MM.1S (cell line): Measurements from ENCODE around the gene SYNE3.

Experiments
- CTCF ChIP-seq: fragments of 300-600 bp; sonication (generic); IDR thresholded peaks from 2 replicates; pipeline ENCODE4 v1.5.1; 2016; ENCODE audit warnings: antibody characterized with exemption, low read length, mixed read lengths
- EZH2 ChIP-seq: fragments of 300-600 bp; sonication (generic); optimal IDR thresholded peaks from 2 replicates; pipeline ENCODE3; 2017; ENCODE audit warnings: low read depth, mild to moderate bottlenecking, antibody characterized with exemption, low read length, mixed read lengths

- no peak for TF ChIP-seq CTCF
- no peak for TF ChIP-seq EZH2
Observed at GRCh38 chr14:95509495-95509894, 7.0 kb downstream of the SYNE3 start.
